C1 segment of cervical spinal cord (tissue), 14 donors: ENCODE data around the gene VSX1.

Experiments
- DNase-seq, 14 donors: peaks; one replicate each; lab custom pipeline; 2025; lab: John Stamatoyannopoulos, UW

The VSX1 gene

DNA sequence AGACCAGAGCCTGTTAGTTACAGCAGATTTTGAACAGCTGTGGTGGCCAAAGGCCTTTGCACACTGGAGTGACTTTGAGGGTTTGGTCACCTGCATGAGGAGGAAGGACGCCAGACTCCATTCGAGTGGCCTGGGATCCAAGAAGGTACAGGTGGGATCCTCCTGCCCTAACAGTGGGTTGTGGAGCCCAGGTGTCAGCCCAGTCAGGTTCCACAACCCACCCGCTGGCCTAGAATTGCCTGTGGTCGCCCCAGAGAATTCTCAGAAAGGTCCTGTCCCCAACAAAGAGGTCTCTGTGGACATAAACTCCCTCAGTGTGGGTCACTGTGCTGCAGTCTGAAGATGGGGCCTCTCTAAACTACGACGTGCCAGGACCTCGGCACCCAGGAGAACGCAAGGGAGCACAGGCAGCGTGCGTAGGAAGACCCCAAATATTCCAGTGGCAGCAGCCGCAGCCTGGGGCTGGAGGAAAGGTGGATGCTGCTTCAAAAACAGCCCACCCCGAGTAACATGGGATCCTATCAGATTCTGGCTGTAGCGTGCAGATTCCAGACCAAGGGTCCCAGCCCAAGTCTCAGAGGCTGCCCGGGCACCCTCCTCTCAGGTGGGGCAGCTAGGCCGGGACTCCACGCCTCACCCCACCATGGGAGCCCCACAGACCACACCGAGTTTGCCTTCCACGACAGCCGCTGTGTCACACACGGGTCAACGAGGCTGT, 40.0 kb downstream of the VSX1 start:
- no peak for DNase-seq

DNA sequence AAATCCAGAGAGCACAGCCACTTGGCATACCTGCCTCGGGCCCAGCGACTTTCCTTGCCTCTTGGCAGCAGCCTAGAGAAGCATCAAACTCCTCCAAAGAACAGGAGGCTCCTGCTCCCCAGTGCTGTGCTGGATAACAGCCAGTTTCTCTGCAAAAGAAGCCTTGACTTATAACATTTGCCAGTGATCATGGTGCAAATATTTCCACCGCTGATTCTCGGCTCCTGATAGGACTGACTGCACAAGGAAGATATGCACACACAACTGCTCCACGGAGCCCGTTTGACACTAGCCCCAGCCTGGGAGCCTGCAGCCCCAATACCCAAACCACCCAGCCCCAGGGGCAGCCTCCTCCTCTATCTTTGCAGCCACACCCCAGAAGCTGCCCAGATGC, 41.5 kb downstream of the VSX1 start:
- DNase-seq = peak in 2 of 14 donors; percentile 55 to 78

DNA sequence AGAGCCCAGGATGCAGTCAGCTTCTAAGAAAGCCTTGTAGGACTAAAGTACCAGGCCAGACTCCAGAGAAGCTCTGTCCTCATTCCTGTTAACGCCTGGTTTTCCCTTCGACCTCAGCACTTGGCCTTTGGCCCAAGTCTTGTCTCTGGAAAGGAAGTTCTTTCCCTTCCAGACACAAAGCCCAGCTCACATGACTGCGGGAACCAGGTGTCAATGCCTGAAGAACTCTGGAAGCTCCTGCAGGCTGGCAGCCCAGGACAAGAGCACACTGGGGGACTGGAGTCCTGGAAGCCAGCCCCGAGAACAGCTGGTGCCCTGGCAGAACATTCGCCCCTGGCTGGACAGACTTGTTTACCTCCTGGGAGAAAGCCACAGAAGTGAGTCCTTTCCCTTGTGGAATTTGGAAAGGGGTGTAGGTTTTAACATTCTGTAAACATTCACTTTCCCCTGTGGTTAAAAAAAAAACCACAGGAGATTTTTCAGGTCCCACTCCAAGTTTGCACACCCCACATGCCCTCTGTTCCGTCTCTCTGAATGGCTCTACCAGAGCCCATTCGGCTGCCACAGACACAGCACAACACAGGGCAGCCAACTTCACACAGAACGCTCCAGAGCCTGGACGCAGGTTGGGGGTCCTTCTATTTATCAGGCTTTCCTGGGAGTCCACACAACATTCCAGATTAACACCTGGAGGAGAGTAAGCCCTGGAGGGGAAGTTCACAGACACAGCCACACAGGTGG, 42.1 kb downstream of the VSX1 start:
- peak in 13 of 14 donors; percentile 34 to 91 (median 72) for DNase-seq

DNA sequence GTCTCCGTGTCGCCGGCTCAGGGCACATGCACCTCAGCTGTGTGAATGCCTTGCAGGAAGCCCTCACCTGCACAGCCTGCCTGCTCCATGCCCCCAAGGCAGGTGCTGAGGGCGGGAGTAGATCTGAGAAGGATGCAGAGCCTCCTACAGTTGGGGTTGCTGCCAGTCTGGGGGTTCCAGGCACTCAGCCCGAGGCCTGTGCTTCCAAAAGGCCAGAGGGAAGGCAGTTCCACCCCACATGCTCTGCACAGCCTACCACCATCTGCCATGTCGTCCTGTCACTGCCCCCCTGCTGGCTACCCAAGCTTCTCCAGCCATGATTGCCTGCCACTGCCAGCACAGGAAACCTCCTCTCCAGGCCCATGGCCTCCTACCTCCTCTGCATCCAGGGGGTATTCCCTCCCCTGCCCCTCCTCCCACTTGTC, 43.3 kb downstream of the VSX1 start:
- peak in 2 of 14 donors; percentile 26 to 96 for DNase-seq

DNA sequence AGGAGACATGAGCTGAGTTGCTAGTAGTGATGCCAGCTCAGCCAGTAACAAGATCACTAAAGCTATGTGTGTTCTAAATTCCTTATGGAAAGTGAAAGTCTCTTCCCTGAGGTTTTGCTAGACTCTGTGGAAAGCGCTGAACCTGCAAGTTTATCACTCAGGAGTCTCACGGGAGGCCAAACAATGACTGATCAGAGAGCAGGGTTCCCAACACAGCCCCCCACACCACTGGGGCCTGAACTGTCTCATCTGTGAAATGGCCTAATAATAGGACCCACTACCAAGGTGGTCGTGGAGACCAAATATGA, 43.9 kb downstream of the VSX1 start:
- DNase-seq = no peak

DNA sequence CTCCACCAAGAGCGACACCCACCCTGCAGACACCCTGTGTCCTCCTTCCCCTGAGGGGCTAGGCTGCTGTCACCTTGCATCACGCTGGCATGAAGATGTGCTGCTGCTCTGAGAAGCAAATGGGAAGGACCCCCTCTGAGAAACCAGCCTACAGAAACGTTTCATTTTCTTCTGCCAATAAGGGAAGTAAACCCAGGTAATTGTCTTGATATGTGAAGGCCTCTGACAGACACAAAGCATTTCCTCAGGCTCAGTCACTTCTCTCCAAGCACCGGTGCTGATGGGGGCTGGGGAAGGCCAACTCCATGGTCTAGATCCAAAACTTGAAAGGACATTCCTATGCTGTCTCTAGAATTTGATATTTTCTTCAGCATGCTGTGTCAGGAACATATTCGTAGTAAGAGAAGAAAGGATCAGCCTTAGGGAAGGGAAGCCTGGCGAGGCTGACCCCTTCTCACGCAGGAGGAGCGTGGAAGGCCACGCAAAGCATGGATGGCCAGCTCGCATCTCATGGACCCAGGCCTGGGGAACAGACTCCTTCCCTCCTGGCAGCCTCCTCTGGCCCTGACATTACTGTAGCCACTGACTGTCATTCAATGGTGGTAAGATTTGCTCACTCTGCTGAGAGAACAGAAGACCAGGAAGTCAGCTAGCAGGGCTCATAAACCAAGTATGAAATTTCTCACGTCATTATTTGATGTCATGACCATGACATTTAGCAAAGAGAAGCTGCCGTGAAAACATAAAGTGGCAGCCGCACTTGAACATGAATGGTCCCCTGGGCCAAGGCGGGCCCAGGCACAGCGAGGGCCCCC, 44.4 kb downstream of the VSX1 start:
- DNase-seq = no peak

DNA sequence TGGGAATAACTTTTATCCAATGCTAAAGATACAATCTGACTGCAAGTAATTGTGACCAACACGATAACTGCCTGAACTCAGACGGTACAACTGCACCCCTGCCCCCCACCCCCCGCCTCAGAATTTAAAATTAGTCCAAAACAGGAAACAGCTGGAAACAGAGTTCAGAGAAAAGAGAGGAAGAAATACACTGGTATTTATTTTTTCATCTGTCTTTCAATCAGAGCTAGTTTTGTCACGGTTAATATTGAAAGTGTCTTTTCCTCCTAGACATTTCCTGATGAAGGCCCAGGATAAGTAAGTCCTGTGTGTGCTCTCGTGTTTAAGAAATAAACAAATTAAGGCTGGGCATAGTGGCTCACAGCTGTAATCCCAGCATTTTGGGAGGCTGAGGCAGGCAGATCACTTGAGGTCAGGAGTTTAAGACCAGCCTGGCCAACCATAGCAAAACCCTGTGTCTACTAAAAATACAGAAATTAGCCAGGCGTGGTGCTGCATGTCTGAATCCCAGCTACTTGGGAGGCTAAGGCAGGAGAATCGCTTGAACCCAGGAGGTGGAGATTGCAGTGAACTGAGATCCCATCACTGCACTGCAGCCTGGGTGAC, 45.5 kb downstream of the VSX1 start:
- no peak for DNase-seq

DNA sequence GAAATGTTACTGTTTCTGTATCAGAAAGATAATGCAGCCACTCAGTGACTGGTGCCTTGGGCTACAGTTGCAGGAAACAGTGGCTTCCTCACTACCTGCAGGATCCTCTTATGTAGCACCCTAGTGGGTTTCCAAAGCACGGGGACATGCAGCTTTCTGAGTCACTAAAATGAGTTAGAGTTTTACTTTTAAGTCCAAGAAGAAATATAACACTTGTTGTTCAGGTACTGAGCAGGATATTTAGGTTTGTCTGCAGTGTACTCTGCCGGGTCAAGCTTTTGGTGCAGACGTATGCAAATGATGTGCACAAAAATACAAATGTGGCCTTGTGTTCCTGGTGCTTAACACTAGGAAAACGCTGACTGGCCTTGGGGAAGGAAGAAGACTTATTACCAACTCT, 46.0 kb downstream of the VSX1 start:
- DNase-seq = peak in 1 of 14 donors; percentile 57

DNA sequence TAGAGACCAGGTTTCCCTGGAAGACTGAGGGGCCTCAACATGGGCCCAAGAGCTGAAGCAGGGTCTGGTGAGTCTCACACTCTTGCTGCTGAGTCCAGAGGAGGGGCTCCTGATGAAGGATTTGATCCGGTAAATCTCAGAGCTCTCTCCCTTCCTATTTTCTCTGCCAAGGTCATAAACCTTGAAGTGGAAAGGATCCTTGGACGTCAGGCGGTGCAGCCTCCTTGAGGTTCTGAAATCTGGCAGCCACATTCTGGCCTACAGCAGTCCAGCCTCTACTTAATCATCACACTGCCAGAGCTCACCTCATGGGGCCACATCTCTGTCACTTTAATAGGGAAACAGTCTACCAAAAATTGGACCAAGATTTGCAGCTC, 48.0 kb downstream of the VSX1 start:
- DNase-seq = no peak

DNA sequence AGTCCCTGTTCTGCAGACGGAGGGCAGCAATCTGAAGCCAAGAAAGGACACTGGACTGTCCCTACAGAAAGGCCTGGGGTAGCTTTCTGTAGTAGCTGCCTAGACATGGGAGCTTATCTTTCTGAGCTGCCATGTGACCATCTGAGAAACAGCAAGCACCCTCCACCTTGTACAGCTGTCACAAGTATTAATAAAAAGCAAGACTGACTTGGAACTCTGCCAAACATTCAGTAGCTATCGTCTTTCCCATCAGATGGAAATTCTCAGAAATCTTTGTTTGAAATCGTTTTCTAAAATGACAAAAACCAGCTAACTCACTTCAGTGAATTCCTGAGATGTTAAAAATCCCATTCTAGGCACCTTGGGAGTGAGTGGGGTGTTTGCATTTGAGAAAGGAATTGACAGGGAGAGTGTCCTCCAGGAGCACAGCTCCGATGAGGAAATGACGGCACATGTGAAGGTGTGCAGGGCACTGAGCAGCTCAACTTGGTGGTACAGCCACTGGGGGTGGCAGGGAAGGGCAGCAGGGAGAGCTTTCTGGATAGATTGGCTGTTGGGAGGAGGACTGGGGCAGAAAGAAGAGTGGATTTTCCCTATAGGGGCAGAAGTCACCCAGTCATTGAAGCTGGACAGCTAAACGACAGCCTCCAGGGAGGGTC, 48.5 kb downstream of the VSX1 start:
- DNase-seq = peak in 1 of 14 donors; percentile 29

DNA sequence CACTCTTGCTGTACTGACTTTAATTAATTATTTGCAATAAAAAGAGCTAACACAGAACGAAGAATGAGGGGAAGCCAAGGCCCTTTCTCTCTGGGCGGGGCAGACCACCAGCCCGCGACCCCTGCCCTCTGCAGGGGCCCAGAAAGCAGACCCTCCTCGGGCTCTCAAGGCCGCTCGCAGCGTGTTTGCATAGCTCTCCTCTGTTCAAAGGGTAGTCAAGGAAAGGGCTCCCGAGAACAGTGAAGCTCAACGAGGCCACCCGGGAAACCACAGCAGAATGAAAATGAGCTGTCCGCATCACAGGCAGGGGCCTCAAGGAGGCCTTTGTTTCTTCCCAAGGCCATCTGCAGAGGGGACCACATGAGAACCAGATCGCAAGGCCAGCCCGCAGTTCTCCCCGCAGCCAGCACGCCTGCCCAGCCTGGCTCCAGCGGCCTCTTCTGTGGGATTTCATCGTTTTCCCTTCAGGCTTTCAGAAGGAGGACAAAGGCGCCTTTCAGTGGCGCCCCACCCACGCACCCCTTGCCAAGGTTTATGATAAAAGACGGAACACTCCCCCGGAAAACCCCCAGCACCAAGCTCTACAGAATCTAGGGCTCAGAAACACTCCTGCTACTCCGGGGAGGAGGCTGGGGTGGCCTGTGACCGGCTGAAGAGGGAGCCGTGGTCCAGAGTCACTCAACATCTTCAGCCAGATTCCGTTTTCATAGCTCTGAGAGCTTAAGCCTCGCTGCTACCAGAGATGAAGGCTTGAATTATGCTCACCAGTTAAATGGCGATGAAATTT, 49.3 kb downstream of the VSX1 start:
- DNase-seq = peak in 13 of 14 donors; percentile 69 to 95 (median 87)

DNA sequence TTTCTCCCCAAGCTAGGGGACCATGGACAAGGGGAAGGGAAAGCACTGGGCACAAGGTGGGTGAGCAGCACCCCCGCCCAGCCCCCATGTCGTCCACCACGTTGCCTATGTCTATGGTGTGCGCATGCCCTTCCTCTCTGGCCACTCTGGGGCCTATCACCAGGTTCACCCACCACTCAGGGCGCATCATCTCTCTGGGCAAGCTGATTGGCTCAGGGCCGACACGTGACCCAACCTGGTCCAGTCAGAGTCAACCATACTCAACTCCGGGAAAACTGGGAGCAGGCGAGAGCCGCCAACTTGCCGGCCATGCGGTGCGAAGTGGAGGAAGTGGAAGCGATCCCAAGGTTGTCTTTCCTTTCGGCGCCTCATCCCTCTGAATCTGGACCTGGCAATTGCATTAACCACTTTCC, 49.9 kb downstream of the VSX1 start:
- DNase-seq = peak in 9 of 14 donors; percentile 50 to 81 (median 70)

DNA sequence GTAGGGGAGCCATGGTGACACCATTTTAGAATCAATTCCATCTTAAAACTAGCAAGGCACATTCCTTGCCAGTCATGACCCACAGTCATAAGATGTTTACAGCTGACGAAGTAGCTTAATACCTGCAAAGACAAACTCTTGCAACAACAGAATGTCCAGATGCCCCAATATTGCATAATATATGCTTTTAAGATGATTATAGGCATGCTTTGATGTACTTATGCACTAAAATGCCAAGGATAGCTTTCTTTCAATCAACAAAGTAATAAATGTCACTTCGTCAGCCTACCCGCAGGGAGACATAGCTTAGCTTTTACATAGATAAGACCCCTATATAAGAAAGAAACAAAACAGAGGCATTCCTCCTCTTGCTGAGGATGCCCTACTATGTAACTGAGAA, 50.7 kb downstream of the VSX1 start:
- no peak for DNase-seq

DNA sequence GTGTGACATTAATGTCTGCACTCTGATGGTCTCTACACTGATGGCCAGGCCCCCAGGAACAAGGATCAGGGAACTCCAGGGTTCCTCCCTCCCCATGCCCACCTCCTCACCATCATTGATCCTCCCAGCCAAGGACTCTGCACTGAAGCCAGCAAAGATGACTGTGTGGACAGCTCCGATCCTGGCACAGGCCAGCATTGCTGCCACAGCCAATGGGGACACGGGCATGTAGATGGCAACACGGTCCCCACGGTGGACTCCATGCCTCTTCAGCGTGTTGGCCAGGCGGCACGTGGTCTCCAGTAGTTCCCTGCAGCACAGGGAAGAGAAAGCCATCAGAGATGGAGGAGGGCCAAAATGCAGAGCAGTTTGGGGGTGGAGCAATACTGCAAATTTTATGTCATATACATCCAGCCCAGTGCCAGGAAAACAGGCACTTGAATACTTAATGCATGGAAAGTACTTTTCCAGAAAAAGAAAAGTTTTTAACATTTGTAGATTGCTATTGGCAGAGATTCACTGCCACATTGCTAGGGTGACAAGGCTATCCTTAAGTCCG, 51.2 kb downstream of the VSX1 start:
- peak in 1 of 14 donors; percentile 49 for DNase-seq

DNA sequence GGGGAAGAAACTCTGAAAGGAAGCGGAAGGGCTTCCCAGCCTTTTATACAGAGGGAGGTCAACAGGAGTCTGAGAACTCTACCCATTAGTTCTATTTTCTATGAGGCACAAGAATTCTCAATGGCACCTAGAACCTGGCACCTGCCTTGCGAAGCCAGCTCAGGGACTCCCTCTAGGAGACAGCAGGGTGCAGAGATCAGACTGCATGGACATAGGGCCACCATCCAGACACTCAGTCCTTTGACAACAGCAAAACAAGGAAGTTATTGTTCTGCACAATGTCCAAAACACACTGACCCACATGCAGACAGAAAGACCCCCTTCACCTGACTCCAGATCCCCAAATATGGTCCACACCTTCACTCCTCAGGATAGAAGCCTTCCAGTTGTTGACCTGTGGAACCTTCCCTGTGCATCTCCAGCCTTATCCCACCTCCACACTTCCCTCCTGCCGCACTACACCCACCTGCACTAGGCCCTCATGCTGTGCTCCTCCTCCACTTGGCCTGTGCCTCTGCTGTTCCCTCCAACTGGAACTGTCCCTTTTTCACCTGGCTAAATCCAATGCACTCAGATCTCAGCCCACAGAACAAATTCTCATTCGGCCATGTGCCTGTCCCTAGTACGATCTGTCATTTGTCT, 51.8 kb downstream of the VSX1 start:
- peak in 1 of 14 donors; percentile 32 for DNase-seq

DNA sequence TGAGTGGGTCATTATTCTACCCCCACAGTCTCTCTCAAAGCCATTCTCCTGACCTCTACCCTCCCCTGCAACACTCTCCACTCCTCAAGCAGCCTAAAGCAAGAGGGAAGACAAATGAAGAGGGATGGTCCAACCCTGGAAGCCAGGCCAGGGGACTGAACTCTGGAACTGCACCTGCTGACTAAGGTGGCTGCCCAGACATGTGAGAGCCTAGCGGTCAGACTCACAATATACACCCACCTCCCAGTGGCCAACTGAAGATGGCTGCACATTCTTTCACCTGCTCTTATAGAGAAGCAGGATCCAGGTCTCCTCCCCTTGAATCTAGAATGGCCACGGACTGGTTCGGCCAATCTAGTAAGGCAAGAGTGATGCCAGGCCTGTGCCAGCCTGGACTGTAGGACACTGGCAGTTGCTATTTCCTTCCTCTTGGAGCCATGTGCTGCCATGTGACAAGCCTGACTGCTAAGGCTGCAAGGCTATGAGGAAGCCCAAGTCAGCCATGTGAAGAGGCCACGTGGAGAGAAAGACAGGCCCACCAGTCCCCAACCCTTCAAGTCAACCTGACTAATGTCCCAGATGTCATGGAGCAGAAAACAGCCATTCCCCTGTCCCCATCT, 55.8 kb downstream of the VSX1 start:
- DNase-seq = no peak
